Central memory CD4-positive, alpha-beta T cell (primary cell): Measurements from ENCODE around the gene MED15.

Experiments used
- DNase-seq: peaks from one replicate; pipeline ENCODE4 v3.0.0; 2022

MED15 gene

GRCh38 chr22:20553947-20554741 lies 46.7 kb downstream of the MED15 start:
- DNase-seq: no peak

- no peak for DNase-seq
These were observed 47.4 kb downstream of the MED15 start for GRCh38 chr22:20554824-20555223.

- DNase-seq: no peak
These were observed 51.1 kb downstream of the MED15 start for GRCh38 chr22:20558534-20558933.

GRCh38 chr22:20559174-20559760 lies 51.9 kb downstream of the MED15 start:
- DNase-seq: no peak

- DNase-seq: no peak
These were observed 53.3 kb downstream of the MED15 start for GRCh38 chr22:20560716-20561115.

- no peak for DNase-seq
These were observed 54.5 kb downstream of the MED15 start for GRCh38 chr22:20561882-20562281.

GRCh38 chr22:20562607-20563465 lies 55.4 kb downstream of the MED15 start:
- no peak for DNase-seq

GRCh38 chr22:20563466-20563906 lies 56.1 kb downstream of the MED15 start:
- no peak for DNase-seq

GRCh38 chr22:20563941-20564371 lies 56.5 kb downstream of the MED15 start:
- DNase-seq: no peak

- peak; percentile 26 for DNase-seq
These were observed 57.8 kb downstream of the MED15 start for GRCh38 chr22:20565079-20565734.

- no peak for DNase-seq
These were observed 58.4 kb downstream of the MED15 start for GRCh38 chr22:20565761-20566160.

GRCh38 chr22:20566420-20567260 lies 59.2 kb downstream of the MED15 start:
- peak; percentile 89 for DNase-seq

GRCh38 chr22:20567371-20567847 lies 60.0 kb downstream of the MED15 start:
- no peak for DNase-seq

GRCh38 chr22:20567993-20568417 lies 60.6 kb downstream of the MED15 start:
- no peak for DNase-seq

GRCh38 chr22:20568502-20569058 lies 61.2 kb downstream of the MED15 start:
- DNase-seq: no peak

- DNase-seq: peak; percentile 94
These were observed 61.9 kb downstream of the MED15 start for GRCh38 chr22:20569059-20570058.

- no peak for DNase-seq
These were observed 63.7 kb downstream of the MED15 start for GRCh38 chr22:20571078-20571503.

GRCh38 chr22:20571531-20572007 lies 64.2 kb downstream of the MED15 start:
- peak; percentile 53 for DNase-seq

- DNase-seq: no peak
These were observed 64.9 kb downstream of the MED15 start for GRCh38 chr22:20572132-20572802.
